ENCODE results near the gene SEC61A1. TPM values are rescaled to one million over a fixed set of nuclear protein-coding genes. Genes with fewer than 3 reads are reported as not detected.
A peak's percentile ranks its signal among the peaks of the same experiment; 100 is the strongest.

The SEC61A1 gene
- total RNA-seq, 1 donor from 2014 or later, result 388 TPM

DNA sequence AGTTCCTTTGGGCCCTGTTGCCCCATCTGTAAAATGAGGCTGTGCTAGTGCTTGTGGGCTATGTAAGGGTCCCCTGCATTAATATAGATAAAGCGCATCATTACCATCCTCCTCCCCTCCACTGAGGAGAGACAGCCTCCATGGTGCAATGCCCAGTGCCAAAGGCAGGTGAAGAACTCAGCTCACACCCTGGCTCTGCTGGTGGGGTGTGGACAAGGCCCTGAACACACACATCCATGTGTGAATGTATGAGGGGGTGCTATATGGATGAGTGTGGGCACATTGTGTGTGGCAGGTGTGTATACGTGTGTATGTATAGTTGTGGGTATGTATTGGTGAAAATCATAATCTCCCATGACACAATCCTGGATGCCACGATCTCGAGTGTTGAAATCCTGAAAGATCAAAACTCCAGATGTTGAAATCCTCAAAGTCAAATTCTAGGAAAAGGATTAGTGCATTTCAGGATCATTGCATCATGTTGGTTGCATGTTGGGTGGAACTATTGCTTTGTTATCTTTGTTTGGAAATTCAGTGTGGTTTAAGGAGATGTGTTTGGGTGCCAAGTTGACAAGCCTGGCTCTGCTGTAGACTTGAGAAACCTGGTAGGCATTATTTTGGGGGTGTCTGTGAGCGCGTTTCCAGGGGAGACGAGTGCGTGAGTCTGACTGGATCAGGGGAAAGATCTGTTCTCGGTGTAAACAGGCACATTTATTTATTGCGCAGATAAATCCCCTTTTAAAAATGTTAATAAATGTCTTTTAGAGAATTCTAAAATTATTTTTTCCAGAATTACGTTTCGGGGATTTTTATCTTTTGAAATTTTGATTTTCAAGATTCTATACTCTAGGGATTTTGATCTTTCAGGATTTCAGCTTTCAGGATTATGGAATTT lies 42.0 kb upstream of the SEC61A1 start:
- no peak for DNase-seq (ENCODE audit: low spot score)
- H3K36me3 Mint-ChIP-seq (ENCODE audit: low read depth), result no peaks in the 10 kb centered on the region
- H3K9me3 Mint-ChIP-seq (ENCODE audit: low read depth), result no peaks in the 10 kb centered on the region
- TF ChIP-seq, protein P1, sequence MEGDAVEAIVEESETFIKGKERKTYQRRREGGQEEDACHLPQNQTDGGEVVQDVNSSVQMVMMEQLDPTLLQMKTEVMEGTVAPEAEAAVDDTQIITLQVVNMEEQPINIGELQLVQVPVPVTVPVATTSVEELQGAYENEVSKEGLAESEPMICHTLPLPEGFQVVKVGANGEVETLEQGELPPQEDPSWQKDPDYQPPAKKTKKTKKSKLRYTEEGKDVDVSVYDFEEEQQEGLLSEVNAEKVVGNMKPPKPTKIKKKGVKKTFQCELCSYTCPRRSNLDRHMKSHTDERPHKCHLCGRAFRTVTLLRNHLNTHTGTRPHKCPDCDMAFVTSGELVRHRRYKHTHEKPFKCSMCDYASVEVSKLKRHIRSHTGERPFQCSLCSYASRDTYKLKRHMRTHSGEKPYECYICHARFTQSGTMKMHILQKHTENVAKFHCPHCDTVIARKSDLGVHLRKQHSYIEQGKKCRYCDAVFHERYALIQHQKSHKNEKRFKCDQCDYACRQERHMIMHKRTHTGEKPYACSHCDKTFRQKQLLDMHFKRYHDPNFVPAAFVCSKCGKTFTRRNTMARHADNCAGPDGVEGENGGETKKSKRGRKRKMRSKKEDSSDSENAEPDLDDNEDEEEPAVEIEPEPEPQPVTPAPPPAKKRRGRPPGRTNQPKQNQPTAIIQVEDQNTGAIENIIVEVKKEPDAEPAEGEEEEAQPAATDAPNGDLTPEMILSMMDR (IDR thresholded peaks at IDR 0.05), result no peak
- peak overlapping the region; percentile 74 for H3K27ac Mint-ChIP-seq (ENCODE audit: unreplicated experiment)
- H3K27me3 Mint-ChIP-seq (ENCODE audit: low read depth), result peaks cover 3% of the 10 kb centered on the region
- H3K4me3 Mint-ChIP-seq (ENCODE audit: unreplicated experiment), result peak overlapping the region; percentile 35
- H3K4me1 Mint-ChIP-seq (ENCODE audit: low read depth), result peaks cover 19% of the 10 kb centered on the region

DNA sequence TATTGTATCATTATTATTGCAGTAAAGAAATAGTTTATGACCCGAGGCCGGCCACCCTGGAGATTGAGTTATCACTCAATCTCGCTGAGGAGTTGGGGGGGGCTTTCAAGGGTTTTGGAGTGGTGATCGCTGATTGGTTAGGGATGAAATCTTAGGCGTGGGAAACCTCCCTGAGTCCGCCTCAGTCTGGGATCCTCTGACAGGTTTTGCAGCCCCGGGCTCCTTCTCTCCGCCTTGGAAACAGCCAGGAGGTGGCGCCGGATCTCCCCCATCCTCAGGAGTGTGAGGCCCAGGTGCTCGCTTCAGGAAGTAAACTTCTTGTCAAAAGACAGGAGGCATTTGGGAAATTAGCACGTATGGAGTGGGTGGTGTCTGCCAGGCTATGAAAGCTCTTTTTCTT lies 41.1 kb upstream of the SEC61A1 start:
- TF ChIP-seq, protein P1 (IDR thresholded peaks at IDR 0.05), result peak; percentile 75
- peak overlapping the region; percentile 59 for H3K27ac Mint-ChIP-seq (ENCODE audit: unreplicated experiment)
- peaks cover 3% of the 10 kb centered on the region for H3K27me3 Mint-ChIP-seq (ENCODE audit: low read depth)
- H3K4me1 Mint-ChIP-seq (ENCODE audit: low read depth), result peaks cover 19% of the 10 kb centered on the region
- DNase-seq (ENCODE audit: low spot score), result no peak
- H3K9me3 Mint-ChIP-seq (ENCODE audit: low read depth), result no peaks in the 10 kb centered on the region
- no peaks in the 10 kb centered on the region for H3K36me3 Mint-ChIP-seq (ENCODE audit: low read depth)
- H3K4me3 Mint-ChIP-seq (ENCODE audit: unreplicated experiment), result no peak overlapping the region

DNA sequence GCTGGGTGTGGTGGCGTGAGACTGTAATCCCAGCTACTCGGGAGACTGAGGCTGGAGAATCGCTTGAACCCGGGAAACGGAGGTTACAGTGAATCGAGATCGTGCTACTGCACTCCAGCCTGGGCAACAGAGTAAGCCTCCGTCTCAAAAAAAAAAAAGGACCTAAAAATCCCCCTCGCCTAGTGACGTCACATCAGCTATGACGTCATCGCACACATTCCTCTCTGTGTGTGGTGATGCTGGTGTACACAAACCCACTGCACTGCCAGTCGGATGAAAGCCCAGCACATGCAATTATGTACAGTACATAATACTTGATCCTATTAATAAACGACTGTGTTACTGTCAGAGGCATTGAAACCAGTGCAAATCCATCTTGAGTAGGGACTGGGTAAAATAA lies 40.2 kb upstream of the SEC61A1 start:
- Mint-ChIP-seq H3K4me1 (ENCODE audit: low read depth) (peaks cover 16% of the 10 kb centered on the region), H3K9me3 (ENCODE audit: low read depth) (peaks cover 4% of the 10 kb centered on the region), H3K4me3 (ENCODE audit: unreplicated experiment) (no peak overlapping the region), H3K27ac (ENCODE audit: unreplicated experiment) (no peak overlapping the region), H3K27me3 (ENCODE audit: low read depth) (peaks cover 1% of the 10 kb centered on the region), H3K36me3 (ENCODE audit: low read depth) (peaks cover 2% of the 10 kb centered on the region)
- TF ChIP-seq, protein P1 (IDR thresholded peaks at IDR 0.05), result no peak
- DNase-seq (ENCODE audit: low spot score), result no peak

DNA sequence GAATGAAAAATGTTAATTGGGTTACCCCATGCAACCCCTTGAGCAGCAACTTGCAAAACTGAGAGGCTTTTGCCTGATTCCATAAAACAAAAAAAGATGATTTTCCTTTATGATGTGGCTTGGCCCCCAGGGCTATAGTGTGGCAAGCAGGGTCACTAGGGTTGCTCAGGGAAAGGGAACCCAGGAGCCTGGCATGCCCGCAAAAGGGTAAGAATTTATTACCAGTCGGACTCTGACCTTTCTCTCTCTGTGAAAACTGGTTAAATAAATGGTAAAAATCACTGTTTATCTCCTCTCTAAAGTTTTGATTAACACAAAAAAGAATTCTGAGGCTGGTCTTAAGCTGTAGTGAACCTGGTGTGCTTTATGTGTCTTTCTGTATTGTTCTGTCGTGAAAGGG lies 37.7 kb upstream of the SEC61A1 start:
- H3K9me3 Mint-ChIP-seq (ENCODE audit: low read depth), result peaks cover 4% of the 10 kb centered on the region
- TF ChIP-seq, protein P1 (IDR thresholded peaks at IDR 0.05), result no peak
- H3K4me3 Mint-ChIP-seq (ENCODE audit: unreplicated experiment), result no peak overlapping the region
- peaks cover 14% of the 10 kb centered on the region for H3K4me1 Mint-ChIP-seq (ENCODE audit: low read depth)
- DNase-seq (ENCODE audit: low spot score), result no peak
- peaks cover 2% of the 10 kb centered on the region for H3K36me3 Mint-ChIP-seq (ENCODE audit: low read depth)
- no peak overlapping the region for H3K27ac Mint-ChIP-seq (ENCODE audit: unreplicated experiment)
- no peaks in the 10 kb centered on the region for H3K27me3 Mint-ChIP-seq (ENCODE audit: low read depth)

DNA sequence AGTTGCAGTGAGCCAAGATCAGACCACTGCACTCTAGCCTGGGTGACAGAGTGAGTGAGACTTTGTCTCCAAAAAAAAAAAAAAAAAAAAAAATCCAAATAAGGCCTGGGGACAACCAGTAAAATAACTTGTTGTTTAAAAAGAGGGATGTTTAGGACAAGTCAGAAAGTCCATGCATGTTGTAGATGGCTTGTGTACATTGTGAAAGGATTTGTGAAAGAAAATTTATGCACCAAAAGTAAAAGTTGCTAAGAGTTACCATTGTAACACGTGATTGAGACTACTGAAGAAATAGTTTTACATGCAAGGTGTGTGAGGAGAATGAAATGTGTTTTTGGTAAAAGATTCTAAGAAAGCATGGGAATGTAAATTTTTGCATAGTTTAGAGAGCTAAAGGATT lies 35.7 kb upstream of the SEC61A1 start:
- Mint-ChIP-seq H3K4me1 (ENCODE audit: low read depth) (peaks cover 1% of the 10 kb centered on the region), H3K27ac (ENCODE audit: unreplicated experiment) (no peak overlapping the region), H3K9me3 (ENCODE audit: low read depth) (peaks cover 4% of the 10 kb centered on the region), H3K36me3 (ENCODE audit: low read depth) (peaks cover 2% of the 10 kb centered on the region), H3K27me3 (ENCODE audit: low read depth) (no peaks in the 10 kb centered on the region), H3K4me3 (ENCODE audit: unreplicated experiment) (no peak overlapping the region)
- no peak for DNase-seq (ENCODE audit: low spot score)
- TF ChIP-seq, protein P1 (IDR thresholded peaks at IDR 0.05), result no peak

Data from chondrocyte (in vitro differentiated cells).